PC-9 (cell line): ENCODE results near the gene DNAH9. TPM values are rescaled to one million over a fixed set of nuclear protein-coding genes. Genes with fewer than 3 reads are reported as not detected.

Experiments used
- BruUV-seq: library from RNA; stranded (reverse); fragments of 400-500 nt; replicated peaks from 2 replicates; lab custom pipeline; 2021; lab: Mats Ljungman, UMichigan
- CTCF ChIA-PET: fragments of 300-600 bp; sonication (Branson Sonifier 250); formaldehyde crosslinking; loops from one replicate; lab custom pipeline; 2022; ENCODE audit warnings: antibody characterized with exemption; lab: Charles Lee
- POLR2A ChIA-PET: fragments of 300-600 bp; sonication (Branson Sonifier 250); formaldehyde crosslinking; loops from one replicate; lab custom pipeline; 2022; ENCODE audit warnings: antibody characterized with exemption; ENCODE audit not compliant: unreplicated experiment; lab: Charles Lee
- DNase-seq, 2 experiments: peaks; one replicate each; pipeline versions ENCODE4 v3.0.0 to v3.0.0-alpha.2; 2015 to 2022; ENCODE audit warnings: mixed read lengths in 1 of 2
- H2AFZ ChIP-seq: fragments of 200-600 bp; sonication (generic); 2 replicates; pipeline ENCODE4 v1.8.1; 2017; ENCODE audit warnings: antibody characterized with exemption
- H3F3A ChIP-seq: fragments of 200-600 bp; sonication (generic); 2 replicates; pipeline ENCODE4 v1.8.1; 2017; ENCODE audit warnings: antibody characterized with exemption, mild to moderate bottlenecking, low read depth; ENCODE audit not compliant: insufficient read depth
- H3K27ac ChIP-seq: fragments of 200-600 bp; sonication (generic); 2 replicates; pipeline ENCODE4 v1.6.1; 2016; ENCODE audit warnings: mixed run types
- H3K27me3 ChIP-seq: fragments of 200-600 bp; sonication (generic); 2 replicates; pipeline ENCODE4 v1.6.1; 2016; ENCODE audit warnings: low read depth, mixed run types; ENCODE audit not compliant: insufficient read depth
- H3K36me3 ChIP-seq: fragments of 200-600 bp; sonication (generic); 2 replicates; pipeline ENCODE4 v1.6.1; 2016; ENCODE audit warnings: low read depth, mixed run types
- H3K4me1 ChIP-seq: fragments of 200-600 bp; sonication (generic); replicated peaks from 2 replicates; pipeline ENCODE4 v1.6.1; 2016; ENCODE audit warnings: mixed run types; ENCODE audit not compliant: insufficient read depth
- H3K4me2 ChIP-seq: fragments of 200-600 bp; sonication (generic); 2 replicates; pipeline ENCODE4 v1.6.1; 2017; ENCODE audit warnings: mixed run types
- H3K4me3 ChIP-seq: fragments of 200-600 bp; sonication (generic); 2 replicates; pipeline ENCODE4 v1.6.1; 2016; ENCODE audit warnings: mixed run types
- H3K79me2 ChIP-seq: fragments of 200-600 bp; sonication (generic); 2 replicates; pipeline ENCODE4 v1.6.1; 2017; ENCODE audit warnings: low read depth, mixed run types
- H3K9me2 ChIP-seq: fragments of 200-600 bp; sonication (generic); 2 replicates; pipeline ENCODE4 v1.8.1; 2017; ENCODE audit warnings: mild to moderate bottlenecking; ENCODE audit not compliant: insufficient read depth
- H3K9me3 ChIP-seq: fragments of 200-600 bp; sonication (generic); 2 replicates; pipeline ENCODE4 v1.8.1; 2016; ENCODE audit warnings: low read depth; ENCODE audit not compliant: insufficient read depth
- H4K20me1 ChIP-seq: fragments of 200-600 bp; sonication (generic); 2 replicates; pipeline ENCODE4 v1.8.1; 2017; ENCODE audit not compliant: insufficient read depth
- EZH2 ChIP-seq: fragments of 200-600 bp; sonication (generic); IDR thresholded peaks from 2 replicates; pipeline ENCODE4 v1.8.0; 2017; ENCODE audit warnings: antibody characterized with exemption, low read depth
- intact Hi-C: fragments of 100-400 bp; cut with micrococcal nuclease; formaldehyde crosslinking; loops from one replicate; pipeline ENCODE4 v1.10.0; 2022; ENCODE audit not compliant: unreplicated experiment
- total RNA-seq: library from RNA; stranded (reverse); gene quantifications from 2 replicates; pipeline ENCODE4 v1.2.3, GENCODE V29; 2021
- TF ChIP-seq, protein P1 (sequence below): fragments of 200-600 bp; sonication (generic); conservative IDR thresholded peaks from 2 replicates; pipeline ENCODE4 v1.6.1; 2017; ENCODE audit warnings: mixed run types, antibody characterized with exemption, mild to moderate bottlenecking, moderate library complexity

Gene DNAH9
- total RNA-seq, 1 experiment from 2014 or later = not detected

DNA sequence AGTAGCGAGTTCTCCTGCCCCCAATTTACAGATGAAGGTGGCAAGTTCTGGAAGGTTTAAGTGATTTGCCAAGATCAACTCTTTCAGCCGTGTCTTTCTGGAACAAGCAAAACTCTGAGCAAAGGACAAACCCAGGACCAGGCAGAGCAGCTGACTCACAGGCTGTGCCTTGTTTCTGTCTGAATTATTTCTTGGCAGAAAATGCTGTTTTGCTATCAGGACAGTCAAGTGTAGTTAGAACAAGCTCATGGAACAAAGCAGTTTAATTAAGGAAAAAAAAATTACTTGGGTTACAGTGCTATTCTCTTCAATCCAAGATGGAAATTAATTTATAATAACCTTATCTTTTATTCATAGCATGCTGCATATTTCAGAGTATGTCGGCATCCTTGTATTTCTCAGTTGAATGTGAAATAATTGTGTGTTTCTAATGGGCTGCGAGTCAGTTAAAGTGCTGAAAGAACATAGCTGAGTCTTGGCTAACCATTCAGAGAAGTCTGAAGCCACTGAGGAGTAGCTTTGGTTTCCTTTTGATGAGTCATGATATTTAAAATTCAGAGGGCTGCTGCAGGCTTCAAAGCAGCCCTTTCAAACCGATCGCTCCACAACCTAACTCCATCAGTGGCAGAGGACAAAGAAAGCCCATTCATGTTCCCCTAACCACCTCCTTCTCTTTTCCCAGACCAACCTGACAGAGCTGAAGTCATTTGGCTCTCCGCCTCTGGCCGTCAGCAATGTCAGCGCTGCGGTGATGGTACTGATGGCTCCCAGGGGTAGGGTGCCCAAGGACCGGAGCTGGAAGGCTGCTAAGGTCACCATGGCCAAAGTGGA, 255.3 kb downstream of the DNAH9 start:
- no peak overlapping the region for H2AFZ ChIP-seq
- BruUV-seq = no TSS peak
- no peaks in the 10 kb centered on the region for H4K20me1 ChIP-seq
- no peaks in the 10 kb centered on the region for H3K9me2 ChIP-seq
- H3K79me2 ChIP-seq = no peaks in the 10 kb centered on the region
- ChIA-PET CTCF (no interaction called here), POLR2A (no interaction called here)
- no peaks in the 10 kb centered on the region for H3K9me3 ChIP-seq
- peaks cover 11% of the 10 kb centered on the region; the same call in 1 of the 2 replicates for H3K27me3 ChIP-seq
- H3K4me2 ChIP-seq = no peak overlapping the region
- TF ChIP-seq, protein P1, sequence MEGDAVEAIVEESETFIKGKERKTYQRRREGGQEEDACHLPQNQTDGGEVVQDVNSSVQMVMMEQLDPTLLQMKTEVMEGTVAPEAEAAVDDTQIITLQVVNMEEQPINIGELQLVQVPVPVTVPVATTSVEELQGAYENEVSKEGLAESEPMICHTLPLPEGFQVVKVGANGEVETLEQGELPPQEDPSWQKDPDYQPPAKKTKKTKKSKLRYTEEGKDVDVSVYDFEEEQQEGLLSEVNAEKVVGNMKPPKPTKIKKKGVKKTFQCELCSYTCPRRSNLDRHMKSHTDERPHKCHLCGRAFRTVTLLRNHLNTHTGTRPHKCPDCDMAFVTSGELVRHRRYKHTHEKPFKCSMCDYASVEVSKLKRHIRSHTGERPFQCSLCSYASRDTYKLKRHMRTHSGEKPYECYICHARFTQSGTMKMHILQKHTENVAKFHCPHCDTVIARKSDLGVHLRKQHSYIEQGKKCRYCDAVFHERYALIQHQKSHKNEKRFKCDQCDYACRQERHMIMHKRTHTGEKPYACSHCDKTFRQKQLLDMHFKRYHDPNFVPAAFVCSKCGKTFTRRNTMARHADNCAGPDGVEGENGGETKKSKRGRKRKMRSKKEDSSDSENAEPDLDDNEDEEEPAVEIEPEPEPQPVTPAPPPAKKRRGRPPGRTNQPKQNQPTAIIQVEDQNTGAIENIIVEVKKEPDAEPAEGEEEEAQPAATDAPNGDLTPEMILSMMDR = no peak
- no peak overlapping the region for H3K4me3 ChIP-seq
- H3K36me3 ChIP-seq = no peaks in the 10 kb centered on the region
- intact Hi-C loops = no loop called here
- H3K27ac ChIP-seq = no peak overlapping the region
- no peak for DNase-seq
- H3F3A ChIP-seq = no peaks in the 10 kb centered on the region
- H3K4me1 ChIP-seq = no peaks in the 10 kb centered on the region

GRCh38 chr17:11855306-11855705, 257.0 kb downstream of the DNAH9 start:
- H3K27ac ChIP-seq = no peak overlapping the region
- H3K79me2 ChIP-seq = no peaks in the 10 kb centered on the region
- no peaks in the 10 kb centered on the region for H3K4me1 ChIP-seq
- no peak overlapping the region for H2AFZ ChIP-seq
- no peak for DNase-seq
- no peak overlapping the region for H3K4me2 ChIP-seq
- no peaks in the 10 kb centered on the region for H3K9me3 ChIP-seq
- intact Hi-C loops = no loop called here
- H4K20me1 ChIP-seq = no peaks in the 10 kb centered on the region
- no peaks in the 10 kb centered on the region for H3K9me2 ChIP-seq
- ChIA-PET CTCF (no interaction called here), POLR2A (no interaction called here)
- no TSS peak for BruUV-seq
- no peak overlapping the region for H3K4me3 ChIP-seq
- TF ChIP-seq, protein P1 = no peak
- no peak for TF ChIP-seq EZH2
- no peaks in the 10 kb centered on the region for H3K36me3 ChIP-seq
- H3F3A ChIP-seq = no peaks in the 10 kb centered on the region
- peaks cover 11% of the 10 kb centered on the region; the same call in 1 of the 2 replicates for H3K27me3 ChIP-seq

DNA sequence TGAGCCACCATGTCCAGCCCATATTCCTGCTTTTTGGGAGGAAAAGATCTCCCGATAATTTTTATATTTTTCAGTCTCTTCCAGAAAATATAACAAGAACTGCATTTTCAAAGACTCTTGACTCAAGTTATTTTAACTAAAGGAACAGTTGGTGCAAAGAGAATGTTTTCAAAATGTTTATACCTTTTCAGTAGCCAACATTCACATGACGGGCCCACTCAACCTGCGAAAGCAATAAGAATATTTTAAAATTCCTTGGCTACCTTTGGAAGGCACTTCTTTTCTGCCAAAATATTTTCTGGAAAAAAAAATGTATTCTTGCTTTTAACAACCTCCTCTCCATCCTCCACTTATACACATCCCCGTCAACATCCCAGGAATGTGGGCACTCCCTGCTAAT, 258.7 kb downstream of the DNAH9 start:
- ChIA-PET POLR2A (no interaction called here), CTCF (no interaction called here)
- DNase-seq = no peak
- no peaks in the 10 kb centered on the region for H4K20me1 ChIP-seq
- H3K27ac ChIP-seq = no peak overlapping the region
- H2AFZ ChIP-seq = no peak overlapping the region
- no peaks in the 10 kb centered on the region for H3K9me3 ChIP-seq
- H3K27me3 ChIP-seq = peaks cover 13% of the 10 kb centered on the region; the same call in 1 of the 2 replicates
- no peak overlapping the region for H3K4me2 ChIP-seq
- no TSS peak for BruUV-seq
- no peaks in the 10 kb centered on the region for H3F3A ChIP-seq
- H3K4me1 ChIP-seq = no peaks in the 10 kb centered on the region
- TF ChIP-seq, protein P1 = no peak
- TF ChIP-seq EZH2 = no peak
- no peaks in the 10 kb centered on the region for H3K79me2 ChIP-seq
- H3K4me3 ChIP-seq = no peak overlapping the region
- H3K9me2 ChIP-seq = no peaks in the 10 kb centered on the region
- H3K36me3 ChIP-seq = no peaks in the 10 kb centered on the region
- intact Hi-C loops = no loop called here
